OCI-LY3 (cell line): ENCODE measurements around the gene SSTR4.

ENCODE experiments used
- EZH2phosphoT487 ChIP-seq: fragments of 200-600 bp; shearing (Covaris generic); IDR thresholded peaks from 2 replicates; pipeline ENCODE4 v1.6.1; 2018; ENCODE audit warnings: antibody characterized with exemption, mixed run types, low read depth
- TF ChIP-seq, protein P1 (sequence below): fragments of 200-600, 300-600 bp; sonication (generic); IDR thresholded peaks from 2 replicates; pipeline ENCODE4 v1.5.1; 2014; ENCODE audit warnings: antibody characterized with exemption, low read length, low read depth

DNA sequence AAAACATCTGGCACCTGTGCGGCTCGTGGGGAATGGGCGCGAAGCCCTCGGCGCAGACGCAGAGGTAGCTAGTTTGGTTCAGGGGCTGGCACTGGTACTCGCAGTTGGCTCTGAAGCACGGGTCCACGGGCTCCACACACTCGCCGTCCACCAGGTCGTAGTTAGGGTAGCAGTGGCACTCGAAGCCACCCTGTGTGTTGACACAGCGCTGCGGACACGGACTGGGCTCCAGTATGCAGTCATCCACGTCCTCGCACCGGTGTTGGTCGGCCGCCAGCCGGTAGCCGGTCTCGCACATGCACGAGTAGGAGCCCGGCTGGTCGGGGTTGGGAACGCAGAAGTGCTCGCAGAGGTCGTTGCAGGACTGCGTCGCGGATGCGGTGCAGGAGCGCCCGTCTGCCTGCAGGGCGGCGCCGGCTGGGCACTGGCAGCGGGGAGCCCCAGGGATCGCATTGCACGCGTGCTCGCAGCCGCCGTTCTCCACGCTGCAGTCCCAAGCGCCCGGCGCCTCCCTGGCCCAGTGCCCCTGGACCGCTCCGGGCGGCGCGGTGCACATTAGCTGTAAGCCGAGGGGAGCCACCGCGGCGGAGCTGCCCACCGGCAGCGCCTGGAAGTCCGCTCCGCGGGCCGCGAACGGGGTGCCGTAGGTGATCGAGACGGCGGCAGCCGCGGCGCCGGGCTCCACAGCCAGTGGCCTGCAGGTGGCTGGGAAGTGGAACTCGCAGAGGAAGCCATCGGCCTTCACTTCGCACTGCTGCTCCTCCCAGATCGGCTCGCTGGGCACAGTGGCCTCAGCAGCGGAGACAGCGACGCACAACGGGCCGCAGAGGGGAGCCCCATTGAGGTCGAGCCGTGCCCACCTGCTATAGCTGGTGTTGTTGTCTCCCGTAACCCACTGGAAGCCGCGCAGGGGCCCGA is 13.4 kb downstream of the SSTR4 start:
- TF ChIP-seq, protein P1, sequence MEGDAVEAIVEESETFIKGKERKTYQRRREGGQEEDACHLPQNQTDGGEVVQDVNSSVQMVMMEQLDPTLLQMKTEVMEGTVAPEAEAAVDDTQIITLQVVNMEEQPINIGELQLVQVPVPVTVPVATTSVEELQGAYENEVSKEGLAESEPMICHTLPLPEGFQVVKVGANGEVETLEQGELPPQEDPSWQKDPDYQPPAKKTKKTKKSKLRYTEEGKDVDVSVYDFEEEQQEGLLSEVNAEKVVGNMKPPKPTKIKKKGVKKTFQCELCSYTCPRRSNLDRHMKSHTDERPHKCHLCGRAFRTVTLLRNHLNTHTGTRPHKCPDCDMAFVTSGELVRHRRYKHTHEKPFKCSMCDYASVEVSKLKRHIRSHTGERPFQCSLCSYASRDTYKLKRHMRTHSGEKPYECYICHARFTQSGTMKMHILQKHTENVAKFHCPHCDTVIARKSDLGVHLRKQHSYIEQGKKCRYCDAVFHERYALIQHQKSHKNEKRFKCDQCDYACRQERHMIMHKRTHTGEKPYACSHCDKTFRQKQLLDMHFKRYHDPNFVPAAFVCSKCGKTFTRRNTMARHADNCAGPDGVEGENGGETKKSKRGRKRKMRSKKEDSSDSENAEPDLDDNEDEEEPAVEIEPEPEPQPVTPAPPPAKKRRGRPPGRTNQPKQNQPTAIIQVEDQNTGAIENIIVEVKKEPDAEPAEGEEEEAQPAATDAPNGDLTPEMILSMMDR = no peak
- no peak for TF ChIP-seq EZH2phosphoT487
